A204.1 (cell line): ENCODE results near the gene TMX1.

Experiments used
- FAIRE-seq: peaks from 2 replicates; lab custom pipeline; 2012; peaks lifted over from hg19 to GRCh38; lab: Jason Lieb, UNC

TMX1 gene

GRCh38 chr14:51294951-51295525 is 55.0 kb downstream of the TMX1 start:
- FAIRE-seq: no peak

GRCh38 chr14:51295646-51296263 is 55.7 kb downstream of the TMX1 start:
- no peak for FAIRE-seq

GRCh38 chr14:51297066-51297465 is 57.0 kb downstream of the TMX1 start:
- no peak for FAIRE-seq

GRCh38 chr14:51298895-51299294 is 58.8 kb downstream of the TMX1 start:
- no peak for FAIRE-seq

- FAIRE-seq: no peak
These were observed 62.4 kb downstream of the TMX1 start for GRCh38 chr14:51302295-51303030.

- no peak for FAIRE-seq
These were observed 64.4 kb downstream of the TMX1 start for GRCh38 chr14:51304438-51304837.

GRCh38 chr14:51304941-51305340 is 64.9 kb downstream of the TMX1 start:
- FAIRE-seq: no peak

- FAIRE-seq: no peak
These were observed 65.7 kb downstream of the TMX1 start for GRCh38 chr14:51305751-51306150.
